Nephron (organoid): Measurements from ENCODE around the gene B3GALT5.

Source experiments
- H3K27ac Mint-ChIP-seq, 3 experiments: 2 replicates each; pipeline ENCODE4 v1.8.0; 2020; ENCODE audit warnings: mixed read lengths in 3 of 3, mild to moderate bottlenecking in 2 of 3, moderate library complexity in 1 of 3
- H3K27me3 Mint-ChIP-seq: 2 replicates; pipeline ENCODE4 v1.8.0; 2021; ENCODE audit warnings: low read depth, mild to moderate bottlenecking, moderate library complexity, mixed read lengths
- H3K36me3 Mint-ChIP-seq: 2 replicates; pipeline ENCODE4 v1.8.0; 2020; ENCODE audit warnings: low read depth, mixed read lengths
- H3K4me1 Mint-ChIP-seq: 2 replicates; pipeline ENCODE4 v1.8.0; 2020; ENCODE audit warnings: mixed read lengths
- H3K4me3 Mint-ChIP-seq, 3 experiments: 2 replicates each; pipeline ENCODE4 v1.8.0; 2020; ENCODE audit warnings: mild to moderate bottlenecking in 3 of 3, mixed read lengths in 3 of 3, moderate library complexity in 2 of 3
- H3K9me3 Mint-ChIP-seq: 2 replicates; pipeline ENCODE4 v1.8.0; 2020; ENCODE audit warnings: mixed read lengths
- CTCF ChIP-seq, 3 experiments: fragments of 200-600 bp; sonication (generic); IDR thresholded peaks; one replicate each; pipeline ENCODE4 v1.5.0; 2021; ENCODE audit warnings: antibody characterized with exemption in 3 of 3; ENCODE audit not compliant: unreplicated experiment in 3 of 3

Gene B3GALT5

GRCh38 chr21:39658066-39658465, 45.3 kb downstream of the B3GALT5 start:
- peak overlapping the region in 2 of 3 experiments; percentile 87 to 93 for H3K27ac Mint-ChIP-seq
- H3K36me3 Mint-ChIP-seq, result peaks cover 3% of the 10 kb centered on the region
- no peak for TF ChIP-seq CTCF (IDR thresholded peaks at IDR 0.05; ENCODE audit: unreplicated experiment in 3 of 3)
- H3K4me1 Mint-ChIP-seq, result peaks cover 26% of the 10 kb centered on the region
- H3K4me3 Mint-ChIP-seq, result no peak overlapping the region
- no peaks in the 10 kb centered on the region for H3K27me3 Mint-ChIP-seq
- H3K9me3 Mint-ChIP-seq, result peaks cover 8% of the 10 kb centered on the region

- Mint-ChIP-seq H3K4me1 (peaks cover 26% of the 10 kb centered on the region), H3K9me3 (peaks cover 3% of the 10 kb centered on the region), H3K27ac (peak overlapping the region; percentile 88 to 99 (median 93)), H3K27me3 (no peaks in the 10 kb centered on the region), H3K36me3 (no peaks in the 10 kb centered on the region), H3K4me3 (no peak overlapping the region)
- no peak for TF ChIP-seq CTCF (IDR thresholded peaks at IDR 0.05; ENCODE audit: unreplicated experiment in 3 of 3)
These were observed 46.5 kb downstream of the B3GALT5 start for GRCh38 chr21:39659070-39659815.

GRCh38 chr21:39660191-39660980, 47.6 kb downstream of the B3GALT5 start:
- Mint-ChIP-seq H3K27me3 (no peaks in the 10 kb centered on the region), H3K36me3 (no peaks in the 10 kb centered on the region), H3K4me1 (peaks cover 26% of the 10 kb centered on the region), H3K27ac (peak overlapping the region; percentile 88 to 99 (median 93)), H3K4me3 (peak overlapping the region in 2 of 3 experiments; percentile 32 to 56), H3K9me3 (no peaks in the 10 kb centered on the region)
- no peak for TF ChIP-seq CTCF (IDR thresholded peaks at IDR 0.05; ENCODE audit: unreplicated experiment in 3 of 3)

- Mint-ChIP-seq H3K36me3 (no peaks in the 10 kb centered on the region), H3K4me3 (no peak overlapping the region), H3K9me3 (no peaks in the 10 kb centered on the region), H3K4me1 (peaks cover 26% of the 10 kb centered on the region), H3K27me3 (no peaks in the 10 kb centered on the region), H3K27ac (peak overlapping the region in 2 of 3 experiments; percentile 93 to 99)
- TF ChIP-seq CTCF (IDR thresholded peaks at IDR 0.05; ENCODE audit: unreplicated experiment in 3 of 3), result no peak
These were observed 48.4 kb downstream of the B3GALT5 start for GRCh38 chr21:39661121-39661520.

GRCh38 chr21:39661740-39662139, 49.0 kb downstream of the B3GALT5 start:
- no peaks in the 10 kb centered on the region for H3K9me3 Mint-ChIP-seq
- no peak overlapping the region for H3K27ac Mint-ChIP-seq
- H3K4me1 Mint-ChIP-seq, result peaks cover 28% of the 10 kb centered on the region
- TF ChIP-seq CTCF (IDR thresholded peaks at IDR 0.05; ENCODE audit: unreplicated experiment in 3 of 3), result no peak
- H3K27me3 Mint-ChIP-seq, result no peaks in the 10 kb centered on the region
- no peak overlapping the region for H3K4me3 Mint-ChIP-seq
- no peaks in the 10 kb centered on the region for H3K36me3 Mint-ChIP-seq
